Naive thymus-derived CD4-positive, alpha-beta T cell (primary cell): Measurements from ENCODE around the gene POMT1. TPM values are rescaled to one million over a fixed set of nuclear protein-coding genes. Genes with fewer than 3 reads are reported as not detected.
A peak's percentile ranks its signal among the peaks of the same experiment; 100 is the strongest.

Experiments
- ATAC-seq: fragments of 150-1000 bp; cut with Tn5 transposase; 2 replicates; pipeline ENCODE4 v1.10.0; 2021; ENCODE audit warnings: mild to moderate bottlenecking, moderate library complexity
- CTCF ChIA-PET: fragments of 350-600 bp; sonication (Branson Sonifier 250); formaldehyde crosslinking; loops from one replicate; lab custom pipeline; 2021; ENCODE audit warnings: antibody characterized with exemption; lab: Charles Lee
- POLR2A ChIA-PET: fragments of 350-600 bp; sonication (Branson Sonifier 250); formaldehyde crosslinking; loops from one replicate; lab custom pipeline; 2021; ENCODE audit warnings: antibody characterized with exemption, inconsistent platforms; lab: Charles Lee
- DNase-seq, 9 donors: peaks; one replicate each; pipeline versions ENCODE4 v3.0.0 to v3.0.0-alpha.2; 2020 to 2022; ENCODE audit warnings: mixed read lengths in 1 of 9
- H3K27ac ChIP-seq: one replicate; pipeline ENCODE4 v1.7.0; 2013; ENCODE audit warnings: mild to moderate bottlenecking, low read depth, low read length, moderate library complexity
- H3K27me3 ChIP-seq, 2 donors: one replicate each; pipeline ENCODE4 v1.7.0; 2013; ENCODE audit warnings: low read length in 2 of 2, mild to moderate bottlenecking in 2 of 2, moderate library complexity in 2 of 2; ENCODE audit not compliant: control insufficient read depth in 2 of 2, insufficient read depth in 2 of 2
- H3K36me3 ChIP-seq, 3 experiments: 1 replicate in 2 of 3; 2 replicates in 1 of 3; pipeline ENCODE4 v1.7.0; 2013; ENCODE audit warnings: low read length in 3 of 3, mild to moderate bottlenecking in 3 of 3, moderate library complexity in 1 of 3; ENCODE audit not compliant: insufficient read depth in 3 of 3, control insufficient read depth in 2 of 3
- H3K4me1 ChIP-seq, 2 donors: one replicate each; pipeline ENCODE4 v1.7.0; 2013; ENCODE audit warnings: low read length in 2 of 2, mild to moderate bottlenecking in 2 of 2, moderate library complexity in 1 of 2; ENCODE audit not compliant: control insufficient read depth in 2 of 2, insufficient read depth in 2 of 2
- H3K4me3 ChIP-seq: 2 replicates; pipeline ENCODE4 v1.7.0; 2013; ENCODE audit warnings: mild to moderate bottlenecking, low read length
- H3K9me3 ChIP-seq, 3 experiments: 1 replicate in 2 of 3; 2 replicates in 1 of 3; pipeline ENCODE4 v1.7.0; 2013; ENCODE audit warnings: low read length in 3 of 3; ENCODE audit not compliant: control insufficient read depth in 2 of 3
- H3K27ac Mint-ChIP-seq, 9 donors: one replicate each; pipeline ENCODE4 v1.8.0; 2020 to 2022; ENCODE audit warnings: mixed read lengths in 9 of 9, mild to moderate bottlenecking in 8 of 9, moderate library complexity in 5 of 9, inconsistent platforms in 2 of 9
- H3K27me3 Mint-ChIP-seq, 5 donors: one replicate each; pipeline ENCODE4 v1.8.0; 2021 to 2022; ENCODE audit warnings: mixed read lengths in 5 of 5, mild to moderate bottlenecking in 1 of 5
- H3K36me3 Mint-ChIP-seq, 5 donors: one replicate each; pipeline ENCODE4 v1.8.0; 2020 to 2022; ENCODE audit warnings: mixed read lengths in 5 of 5, mild to moderate bottlenecking in 3 of 5, inconsistent platforms in 1 of 5
- H3K4me1 Mint-ChIP-seq, 7 donors: one replicate each; pipeline ENCODE4 v1.8.0; 2020 to 2022; ENCODE audit warnings: mixed read lengths in 7 of 7, mild to moderate bottlenecking in 3 of 7, inconsistent platforms in 1 of 7
- H3K4me3 Mint-ChIP-seq, 10 donors: one replicate each; pipeline ENCODE4 v1.8.0; 2020 to 2022; ENCODE audit warnings: mild to moderate bottlenecking in 10 of 10, mixed read lengths in 10 of 10, moderate library complexity in 6 of 10, inconsistent platforms in 2 of 10
- H3K9me3 Mint-ChIP-seq, 11 donors: one replicate each; pipeline ENCODE4 v1.8.0; 2020 to 2022; ENCODE audit warnings: mixed read lengths in 11 of 11, mild to moderate bottlenecking in 4 of 11, inconsistent platforms in 1 of 11, moderate library complexity in 1 of 11
- intact Hi-C, 2 donors: fragments of 100-400 bp; cut with micrococcal nuclease; formaldehyde crosslinking; loops; one replicate each; pipeline ENCODE4 v1.15.1; 2023
- polyA plus RNA-seq, 2 donors: library from polyadenylated mRNA; unstranded; fragments of 300-500 nt; fragmentation: Illumina TruSeq; gene quantifications; one replicate each; pipeline ENCODE4 v1.2.3, GENCODE V29; 2021
- total RNA-seq, 6 experiments: library from RNA in 5 of 6; stranded (reverse) in 5 of 6; gene quantifications; 1 replicate in 5 of 6; 2 replicates in 1 of 6; pipeline ENCODE4 v1.2.3 and lab custom pipeline; 2021 to 2026

POMT1 gene
- total and polyA plus RNA-seq, 7 experiments from 2014 or later: 13.3 to 55.8 (median 41.0) TPM

GRCh38 chr9:131464354-131465000 lies 38.2 kb upstream of the POMT1 start:
- Histone ChIP-seq H3K4me1 (no peaks in the 10 kb centered on the region), H3K36me3 (peaks cover 21 to 94% (median 43%) of the 10 kb centered on the region in 3 experiments), H3K27me3 (no peaks in the 10 kb centered on the region), H3K9me3 (no peaks in the 10 kb centered on the region), H3K4me3 (no peak overlapping the region), H3K27ac (no peak overlapping the region)
- CTCF ChIA-PET: no interaction called here
- H3K9me3 Mint-ChIP-seq: no peaks in the 10 kb centered on the region
- no peak overlapping the region for H3K4me3 Mint-ChIP-seq
- intact Hi-C loops: no loop called here
- H3K4me1 Mint-ChIP-seq: peaks cover 4 to 18% (median 12%) of the 10 kb centered on the region in 7 donors
- POLR2A ChIA-PET: no interaction called here
- no peaks in the 10 kb centered on the region for H3K27me3 Mint-ChIP-seq
- H3K36me3 Mint-ChIP-seq: peaks cover 11 to 51% (median 32%) of the 10 kb centered on the region in 5 donors
- H3K27ac Mint-ChIP-seq: peak overlapping the region in 1 of 9 donors; percentile 22
- ATAC-seq (no peak), DNase-seq (no peak)

DNA sequence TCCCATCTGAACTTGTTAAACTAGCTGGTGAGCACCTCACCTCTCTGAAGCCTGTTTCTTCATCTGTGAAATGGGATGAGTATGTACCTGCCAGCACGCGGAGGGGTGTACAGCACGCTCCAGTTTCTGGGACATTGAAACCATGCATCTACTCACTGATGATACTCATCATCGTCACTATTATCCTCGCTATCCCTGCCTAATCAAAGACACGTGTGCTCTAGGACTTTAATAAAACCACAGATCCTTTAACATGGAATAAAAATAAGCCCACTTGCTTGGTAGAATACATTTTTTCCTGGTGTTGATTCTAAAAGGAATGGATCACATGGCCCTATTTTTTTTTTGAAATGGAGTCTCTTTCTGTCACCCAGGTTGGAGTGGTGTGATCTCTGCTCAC lies 37.3 kb upstream of the POMT1 start:
- Mint-ChIP-seq H3K9me3 (no peaks in the 10 kb centered on the region), H3K36me3 (peaks cover 20 to 55% (median 36%) of the 10 kb centered on the region in 5 donors), H3K4me1 (peaks cover 9 to 24% (median 13%) of the 10 kb centered on the region in 7 donors), H3K27me3 (no peaks in the 10 kb centered on the region), H3K4me3 (no peak overlapping the region), H3K27ac (peak overlapping the region in 3 of 9 donors; percentile 33 to 58 (median 54))
- Histone ChIP-seq H3K4me3 (no peak overlapping the region), H3K9me3 (no peaks in the 10 kb centered on the region), H3K27me3 (no peaks in the 10 kb centered on the region), H3K36me3 (peaks cover 21 to 94% (median 47%) of the 10 kb centered on the region in 3 experiments), H3K4me1 (no peaks in the 10 kb centered on the region), H3K27ac (no peak overlapping the region)
- intact Hi-C loops: no loop called here
- POLR2A ChIA-PET: no interaction called here
- CTCF ChIA-PET: no interaction called here
- no peak for DNase-seq
- ATAC-seq: no peak

- DNase-seq (no peak), ATAC-seq (no peak)
- Histone ChIP-seq H3K4me3 (no peak overlapping the region), H3K27ac (no peak overlapping the region), H3K4me1 (no peaks in the 10 kb centered on the region), H3K9me3 (no peaks in the 10 kb centered on the region), H3K27me3 (no peaks in the 10 kb centered on the region), H3K36me3 (peaks cover 27 to 93% (median 45%) of the 10 kb centered on the region in 3 experiments)
- ChIA-PET CTCF (interaction anchor here (1.0 to 1.2 kb wide), 2 partner anchors 8 to 11 kb away, joined by 3 read pairs; no protein-coding TSS in a partner anchor), POLR2A (no interaction called here)
- no peaks in the 10 kb centered on the region for H3K27me3 Mint-ChIP-seq
- H3K9me3 Mint-ChIP-seq: no peaks in the 10 kb centered on the region
- intact Hi-C loops: no loop called here
- peak overlapping the region in 7 of 9 donors; percentile 8 to 82 (median 66) for H3K27ac Mint-ChIP-seq
- no peak overlapping the region for H3K4me3 Mint-ChIP-seq
- H3K4me1 Mint-ChIP-seq: peaks cover 0 to 15% (median 6%) of the 10 kb centered on the region in 7 donors
- peaks cover 13 to 56% (median 40%) of the 10 kb centered on the region in 5 donors for H3K36me3 Mint-ChIP-seq
These were observed 35.3 kb upstream of the POMT1 start for GRCh38 chr9:131467214-131467935.

GRCh38 chr9:131468031-131468430 lies 34.7 kb upstream of the POMT1 start:
- ATAC-seq: no peak
- no peaks in the 10 kb centered on the region for H3K27me3 Mint-ChIP-seq
- peaks cover 17 to 60% (median 42%) of the 10 kb centered on the region in 5 donors for H3K36me3 Mint-ChIP-seq
- Histone ChIP-seq H3K27me3 (no peaks in the 10 kb centered on the region), H3K4me3 (no peak overlapping the region), H3K4me1 (no peaks in the 10 kb centered on the region), H3K27ac (no peak overlapping the region), H3K36me3 (peaks cover 32 to 95% (median 45%) of the 10 kb centered on the region in 3 experiments), H3K9me3 (no peaks in the 10 kb centered on the region)
- intact Hi-C loops: no loop called here
- H3K4me1 Mint-ChIP-seq: peaks cover 3 to 15% (median 6%) of the 10 kb centered on the region in 7 donors
- no peaks in the 10 kb centered on the region for H3K9me3 Mint-ChIP-seq
- peak overlapping the region in 1 of 9 donors; percentile 74 for H3K27ac Mint-ChIP-seq
- POLR2A ChIA-PET: no interaction called here
- no peak for DNase-seq
- no peak overlapping the region for H3K4me3 Mint-ChIP-seq
- CTCF ChIA-PET: interaction anchor here (1.2 kb wide), 1 partner anchor 8 kb away, joined by 3 read pairs; no protein-coding TSS in a partner anchor

GRCh38 chr9:131469356-131469755 lies 33.4 kb upstream of the POMT1 start:
- intact Hi-C loops: no loop called here
- Mint-ChIP-seq H3K27me3 (no peaks in the 10 kb centered on the region), H3K4me1 (peaks cover 3 to 15% (median 6%) of the 10 kb centered on the region in 7 donors), H3K27ac (peak overlapping the region in 5 of 9 donors; percentile 22 to 76 (median 54)), H3K9me3 (no peaks in the 10 kb centered on the region), H3K4me3 (no peak overlapping the region), H3K36me3 (peaks cover 17 to 68% (median 45%) of the 10 kb centered on the region in 5 donors)
- POLR2A ChIA-PET: no interaction called here
- no peaks in the 10 kb centered on the region for H3K9me3 ChIP-seq
- H3K4me3 ChIP-seq: no peak overlapping the region
- H3K27ac ChIP-seq: no peak overlapping the region
- H3K27me3 ChIP-seq: no peaks in the 10 kb centered on the region
- CTCF ChIA-PET: interaction anchor here (0.6 kb wide), 1 partner anchor 27 kb away, joined by 3 read pairs; no protein-coding TSS in a partner anchor
- H3K36me3 ChIP-seq: peaks cover 34 to 95% (median 38%) of the 10 kb centered on the region in 3 experiments
- DNase-seq (no peak), ATAC-seq (no peak)
- H3K4me1 ChIP-seq: no peaks in the 10 kb centered on the region

GRCh38 chr9:131469951-131470350 lies 32.8 kb upstream of the POMT1 start:
- intact Hi-C loops: loop anchor here in 1 of 2 donors (5.0 kb wide), 1 partner anchor 98 kb away; no protein-coding TSS in a partner anchor
- H3K27ac Mint-ChIP-seq: peak overlapping the region in 7 of 9 donors; percentile 16 to 76 (median 54)
- no peak for DNase-seq
- no peak overlapping the region for H3K27ac ChIP-seq
- no peaks in the 10 kb centered on the region for H3K4me1 ChIP-seq
- POLR2A ChIA-PET: no interaction called here
- H3K4me3 ChIP-seq: no peak overlapping the region
- no peaks in the 10 kb centered on the region for H3K9me3 ChIP-seq
- CTCF ChIA-PET: interaction anchor here (0.7 kb wide), 1 partner anchor 53 kb away, joined by 3 read pairs; no protein-coding TSS in a partner anchor
- ATAC-seq: no peak
- H3K27me3 Mint-ChIP-seq: no peaks in the 10 kb centered on the region
- H3K4me3 Mint-ChIP-seq: peak overlapping the region in 2 of 10 donors; percentile 23 to 26
- peaks cover 3 to 15% (median 6%) of the 10 kb centered on the region in 7 donors for H3K4me1 Mint-ChIP-seq
- peaks cover 23 to 72% (median 48%) of the 10 kb centered on the region in 5 donors for H3K36me3 Mint-ChIP-seq
- H3K27me3 ChIP-seq: no peaks in the 10 kb centered on the region
- no peaks in the 10 kb centered on the region for H3K9me3 Mint-ChIP-seq
- H3K36me3 ChIP-seq: peaks cover 34 to 95% (median 43%) of the 10 kb centered on the region in 3 experiments
